ENCODE results near the gene BANF2.

BANF2 gene

GRCh38 chr20:17723301-17723691, 23.5 kb downstream of the BANF2 start:
- in situ Hi-C loops (cut with HindIII; ENCODE audit: low sequenced_read_pairs) = no loop called here
- no peak for DNase-seq (ENCODE audit: low read depth, low spot score)
- H3K4me3 ChIP-seq (ENCODE audit: low read depth, low read length) = no peak overlapping the region
- TF ChIP-seq, protein P1, sequence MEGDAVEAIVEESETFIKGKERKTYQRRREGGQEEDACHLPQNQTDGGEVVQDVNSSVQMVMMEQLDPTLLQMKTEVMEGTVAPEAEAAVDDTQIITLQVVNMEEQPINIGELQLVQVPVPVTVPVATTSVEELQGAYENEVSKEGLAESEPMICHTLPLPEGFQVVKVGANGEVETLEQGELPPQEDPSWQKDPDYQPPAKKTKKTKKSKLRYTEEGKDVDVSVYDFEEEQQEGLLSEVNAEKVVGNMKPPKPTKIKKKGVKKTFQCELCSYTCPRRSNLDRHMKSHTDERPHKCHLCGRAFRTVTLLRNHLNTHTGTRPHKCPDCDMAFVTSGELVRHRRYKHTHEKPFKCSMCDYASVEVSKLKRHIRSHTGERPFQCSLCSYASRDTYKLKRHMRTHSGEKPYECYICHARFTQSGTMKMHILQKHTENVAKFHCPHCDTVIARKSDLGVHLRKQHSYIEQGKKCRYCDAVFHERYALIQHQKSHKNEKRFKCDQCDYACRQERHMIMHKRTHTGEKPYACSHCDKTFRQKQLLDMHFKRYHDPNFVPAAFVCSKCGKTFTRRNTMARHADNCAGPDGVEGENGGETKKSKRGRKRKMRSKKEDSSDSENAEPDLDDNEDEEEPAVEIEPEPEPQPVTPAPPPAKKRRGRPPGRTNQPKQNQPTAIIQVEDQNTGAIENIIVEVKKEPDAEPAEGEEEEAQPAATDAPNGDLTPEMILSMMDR (IDR thresholded peaks at IDR 0.05; ENCODE audit: low read depth, low read length) = no peak

GRCh38 chr20:17725094-17725835, 25.5 kb downstream of the BANF2 start:
- no peak overlapping the region for H3K4me3 ChIP-seq (ENCODE audit: low read depth, low read length)
- TF ChIP-seq, protein P1 (IDR thresholded peaks at IDR 0.05; ENCODE audit: low read depth, low read length) = no peak
- DNase-seq (ENCODE audit: low read depth, low spot score) = no peak
- in situ Hi-C loops (cut with HindIII; ENCODE audit: low sequenced_read_pairs) = no loop called here

DNA sequence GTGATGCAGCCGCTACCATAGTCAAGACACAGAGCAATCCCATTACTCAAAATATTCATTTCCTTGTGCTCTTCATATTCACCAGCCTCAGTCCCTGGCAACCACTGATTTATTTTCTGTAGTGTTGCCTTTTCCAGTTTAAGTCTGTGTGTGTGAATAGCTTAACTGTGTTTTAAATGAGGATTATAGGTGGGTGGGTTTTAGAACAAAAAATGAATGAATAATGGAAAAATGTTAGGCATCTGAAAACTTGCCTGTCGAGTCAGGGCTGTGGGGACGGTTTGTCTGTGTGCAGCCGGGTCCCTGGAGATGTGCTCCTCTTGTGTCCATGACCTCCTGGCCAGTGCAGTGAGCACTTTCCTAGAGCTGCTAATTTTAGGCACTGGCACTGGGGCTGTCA, 27.1 kb downstream of the BANF2 start:
- H3K4me3 ChIP-seq (ENCODE audit: low read depth, low read length) = no peak overlapping the region
- no peak for DNase-seq (ENCODE audit: low read depth, low spot score)
- in situ Hi-C loops (cut with HindIII; ENCODE audit: low sequenced_read_pairs) = no loop called here
- TF ChIP-seq, protein P1 (IDR thresholded peaks at IDR 0.05; ENCODE audit: low read depth, low read length) = no peak

DNA sequence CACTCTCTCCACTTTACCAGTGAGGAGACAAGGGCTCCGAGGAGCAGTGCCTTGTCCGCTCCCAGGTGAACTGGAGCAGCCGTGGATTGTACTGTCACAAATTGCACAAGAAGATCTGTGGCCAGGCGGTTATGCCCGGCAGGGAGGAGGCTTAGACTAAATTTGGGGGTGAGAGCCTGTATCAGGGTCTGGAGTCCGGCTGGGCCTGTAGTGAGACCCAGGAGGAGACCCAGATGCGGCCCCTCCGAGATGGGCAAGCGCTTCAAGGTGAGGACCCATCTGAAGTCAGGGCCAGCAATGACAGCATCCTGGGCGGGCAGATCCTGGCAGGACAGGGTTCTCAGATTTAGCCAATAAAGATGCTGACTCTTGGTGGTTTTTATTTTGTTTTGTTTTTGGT, 27.6 kb downstream of the BANF2 start:
- TF ChIP-seq, protein P1 (IDR thresholded peaks at IDR 0.05; ENCODE audit: low read depth, low read length) = no peak
- H3K4me3 ChIP-seq (ENCODE audit: low read depth, low read length) = no peak overlapping the region
- no peak for DNase-seq (ENCODE audit: low read depth, low spot score)
- in situ Hi-C loops (cut with HindIII; ENCODE audit: low sequenced_read_pairs) = no loop called here

GRCh38 chr20:17728074-17728473, 28.3 kb downstream of the BANF2 start:
- TF ChIP-seq, protein P1 (IDR thresholded peaks at IDR 0.05; ENCODE audit: low read depth, low read length) = no peak

GRCh38 chr20:17730071-17730470, 30.3 kb downstream of the BANF2 start:
- in situ Hi-C loops (cut with HindIII; ENCODE audit: low sequenced_read_pairs) = no loop called here
- no peak overlapping the region for H3K4me3 ChIP-seq (ENCODE audit: low read depth, low read length)
- no peak for DNase-seq (ENCODE audit: low read depth, low spot score)
- TF ChIP-seq, protein P1 (IDR thresholded peaks at IDR 0.05; ENCODE audit: low read depth, low read length) = no peak

More at GRCh38 chr20:17728074-17728473, 28.3 kb downstream of the BANF2 start:
- no peak for DNase-seq (ENCODE audit: low read depth, low spot score)
- in situ Hi-C loops (cut with HindIII; ENCODE audit: low sequenced_read_pairs) = no loop called here
- H3K4me3 ChIP-seq (ENCODE audit: low read depth, low read length) = no peak overlapping the region
